ENCODE results near the gene RNF31. TPM values are rescaled to one million over a fixed set of nuclear protein-coding genes. Genes with fewer than 3 reads are reported as not detected.
"Not testable (repeated sequence)": the region's sequence is repeated elsewhere in the genome, so short reads cannot be mapped to it uniquely, and the experiment has no call there.

The RNF31 gene
- total RNA-seq, 2 donors from 2014 or later, result 75.5 to 82.9 TPM

DNA sequence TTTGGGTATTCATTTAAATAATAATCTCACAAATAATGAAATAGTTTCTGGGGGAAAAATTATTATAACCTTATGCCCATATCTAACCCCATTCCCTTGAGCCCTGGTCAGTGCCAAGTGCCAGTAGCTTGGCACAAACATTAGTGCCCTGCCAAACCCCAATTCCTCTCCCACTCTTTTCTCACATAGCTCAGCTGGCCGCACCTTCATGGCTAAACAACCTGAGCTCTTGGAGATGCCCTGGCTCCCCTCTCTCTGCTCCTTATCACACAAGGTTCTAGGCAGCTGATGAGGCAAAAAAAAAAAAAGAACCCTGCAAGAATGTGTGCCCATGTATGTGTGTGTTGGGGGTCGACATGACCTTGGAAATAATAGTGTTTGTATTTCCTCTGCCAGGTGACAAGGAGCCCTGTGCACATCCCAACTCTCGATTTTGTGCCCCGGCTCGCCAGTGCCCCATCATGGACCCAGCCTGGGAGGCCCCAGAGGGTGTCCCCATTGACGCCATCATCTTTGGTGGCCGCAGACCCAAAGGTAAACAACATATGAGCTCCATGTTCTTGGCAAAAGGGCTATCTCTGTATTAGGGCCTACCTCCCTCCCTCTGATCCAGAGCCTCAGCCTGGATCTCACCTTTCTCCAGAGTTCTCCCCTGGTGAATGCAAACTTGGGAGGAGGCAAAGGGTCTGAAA is 44.8 kb upstream of the RNF31 start:
- no peak overlapping the region for H3K4me3 Mint-ChIP-seq
- Histone ChIP-seq H3K9ac (ENCODE audit: extremely low read depth, low read length, poor library complexity, severe bottlenecking) (no peak overlapping the region), H3K27me3 (ENCODE audit: control insufficient read depth, insufficient read depth, low read length, poor library complexity, severe bottlenecking) (no peaks in the 10 kb centered on the region), H3K27ac (ENCODE audit: low read depth, low read length) (no peak overlapping the region), H3K9me3 (ENCODE audit: control insufficient read depth, low read length) (peaks cover 24% of the 10 kb centered on the region), H3K4me1 (ENCODE audit: control insufficient read depth, insufficient read depth, low read length) (no peaks in the 10 kb centered on the region), H3K36me3 (ENCODE audit: control insufficient read depth, insufficient read depth, low read length) (peaks cover 8% of the 10 kb centered on the region), H3K4me3 (ENCODE audit: low read length) (no peak overlapping the region)
- TF ChIP-seq, protein P1, sequence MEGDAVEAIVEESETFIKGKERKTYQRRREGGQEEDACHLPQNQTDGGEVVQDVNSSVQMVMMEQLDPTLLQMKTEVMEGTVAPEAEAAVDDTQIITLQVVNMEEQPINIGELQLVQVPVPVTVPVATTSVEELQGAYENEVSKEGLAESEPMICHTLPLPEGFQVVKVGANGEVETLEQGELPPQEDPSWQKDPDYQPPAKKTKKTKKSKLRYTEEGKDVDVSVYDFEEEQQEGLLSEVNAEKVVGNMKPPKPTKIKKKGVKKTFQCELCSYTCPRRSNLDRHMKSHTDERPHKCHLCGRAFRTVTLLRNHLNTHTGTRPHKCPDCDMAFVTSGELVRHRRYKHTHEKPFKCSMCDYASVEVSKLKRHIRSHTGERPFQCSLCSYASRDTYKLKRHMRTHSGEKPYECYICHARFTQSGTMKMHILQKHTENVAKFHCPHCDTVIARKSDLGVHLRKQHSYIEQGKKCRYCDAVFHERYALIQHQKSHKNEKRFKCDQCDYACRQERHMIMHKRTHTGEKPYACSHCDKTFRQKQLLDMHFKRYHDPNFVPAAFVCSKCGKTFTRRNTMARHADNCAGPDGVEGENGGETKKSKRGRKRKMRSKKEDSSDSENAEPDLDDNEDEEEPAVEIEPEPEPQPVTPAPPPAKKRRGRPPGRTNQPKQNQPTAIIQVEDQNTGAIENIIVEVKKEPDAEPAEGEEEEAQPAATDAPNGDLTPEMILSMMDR (conservative IDR thresholded peaks at IDR 0.05), result no peak
- H3K27ac Mint-ChIP-seq, result no peak overlapping the region
- H3K9me3 Mint-ChIP-seq, result peaks cover 30% of the 10 kb centered on the region
- H3K27me3 Mint-ChIP-seq (ENCODE audit: insufficient read depth), result no peaks in the 10 kb centered on the region
- peaks cover 48% of the 10 kb centered on the region for H3K36me3 Mint-ChIP-seq (ENCODE audit: low read depth)
- DNase-seq, result no peak
- H3K4me1 Mint-ChIP-seq, result no peaks in the 10 kb centered on the region
- 95 to 100% methylated on average over 1 to 7 of the region's 7 CpGs for WGBS, 2 experiments (ENCODE audit: insufficient coverage in 1 of 2, insufficient read length in 1 of 2)

DNA sequence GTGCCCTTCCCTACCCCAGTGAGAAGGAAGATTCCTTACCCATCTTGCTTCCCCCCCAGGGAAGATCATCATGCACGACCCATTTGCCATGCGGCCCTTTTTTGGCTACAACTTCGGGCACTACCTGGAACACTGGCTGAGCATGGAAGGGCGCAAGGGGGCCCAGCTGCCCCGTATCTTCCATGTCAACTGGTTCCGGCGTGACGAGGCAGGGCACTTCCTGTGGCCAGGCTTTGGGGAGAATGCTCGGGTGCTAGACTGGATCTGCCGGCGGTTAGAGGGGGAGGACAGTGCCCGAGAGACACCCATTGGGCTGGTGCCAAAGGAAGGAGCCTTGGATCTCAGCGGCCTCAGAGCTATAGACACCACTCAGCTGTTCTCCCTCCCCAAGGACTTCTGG is 43.8 kb upstream of the RNF31 start:
- H3K9ac ChIP-seq (ENCODE audit: extremely low read depth, low read length, poor library complexity, severe bottlenecking), result no peak overlapping the region
- 93 to 97% methylated on average over 11 to 13 of the region's 13 CpGs for WGBS, 2 experiments (ENCODE audit: insufficient coverage in 1 of 2, insufficient read length in 1 of 2)
- H3K27me3 ChIP-seq (ENCODE audit: control insufficient read depth, insufficient read depth, low read length, poor library complexity, severe bottlenecking), result no peaks in the 10 kb centered on the region
- DNase-seq, result no peak
- no peaks in the 10 kb centered on the region for H3K4me1 ChIP-seq (ENCODE audit: control insufficient read depth, insufficient read depth, low read length)
- Mint-ChIP-seq H3K4me1 (no peaks in the 10 kb centered on the region), H3K27me3 (ENCODE audit: insufficient read depth) (no peaks in the 10 kb centered on the region), H3K9me3 (peaks cover 30% of the 10 kb centered on the region), H3K36me3 (ENCODE audit: low read depth) (peaks cover 48% of the 10 kb centered on the region), H3K27ac (no peak overlapping the region), H3K4me3 (no peak overlapping the region)
- no peak overlapping the region for H3K4me3 ChIP-seq (ENCODE audit: low read length)
- peaks cover 24% of the 10 kb centered on the region for H3K9me3 ChIP-seq (ENCODE audit: control insufficient read depth, low read length)
- H3K36me3 ChIP-seq (ENCODE audit: control insufficient read depth, insufficient read depth, low read length), result peaks cover 8% of the 10 kb centered on the region
- H3K27ac ChIP-seq (ENCODE audit: low read depth, low read length), result no peak overlapping the region
- TF ChIP-seq, protein P1 (conservative IDR thresholded peaks at IDR 0.05), result no peak

DNA sequence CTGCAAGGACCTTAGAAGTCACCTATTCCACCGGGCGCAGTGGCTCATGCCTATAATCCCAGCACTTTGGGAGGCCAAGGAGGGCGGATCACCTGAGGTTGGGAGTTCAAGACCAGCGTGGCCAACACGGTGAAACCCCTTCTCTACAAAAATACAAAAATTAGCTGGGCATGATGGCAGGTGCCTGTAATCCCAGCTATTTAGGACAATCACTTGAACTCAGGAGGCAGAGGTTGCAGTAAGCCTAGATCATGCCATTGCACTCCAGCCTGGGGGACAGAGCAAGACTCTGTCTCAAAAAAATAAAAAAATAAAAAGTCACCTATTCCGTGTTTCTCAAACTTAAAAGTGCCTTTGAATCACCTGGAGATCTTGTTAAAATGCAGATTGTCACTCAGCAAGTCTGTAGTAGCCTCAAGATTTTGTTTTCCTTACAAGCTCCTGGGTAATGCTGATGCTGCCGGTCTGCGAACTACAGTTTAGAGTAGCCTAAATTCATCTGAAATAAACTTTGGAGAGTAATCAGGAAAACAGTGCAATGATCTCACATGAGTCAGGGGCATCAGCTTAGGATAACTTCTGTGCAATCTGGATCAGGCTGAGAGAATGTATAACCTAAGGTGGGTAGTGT is 41.6 kb upstream of the RNF31 start:
- 83 to 90% methylated on average over 8 of the region's 8 CpGs for WGBS, 2 experiments (ENCODE audit: insufficient coverage in 1 of 2, insufficient read length in 1 of 2)
- H3K27ac Mint-ChIP-seq; H3K27ac ChIP-seq (ENCODE audit: low read depth, low read length); H3K4me3 ChIP-seq (ENCODE audit: low read length); H3K9ac ChIP-seq (ENCODE audit: extremely low read depth, low read length, poor library complexity, severe bottlenecking); H3K27me3 ChIP-seq (ENCODE audit: control insufficient read depth, insufficient read depth, low read length, poor library complexity, severe bottlenecking); H3K4me3 Mint-ChIP-seq; DNase-seq; H3K4me1 Mint-ChIP-seq; H3K36me3 ChIP-seq (ENCODE audit: control insufficient read depth, insufficient read depth, low read length); H3K27me3 Mint-ChIP-seq (ENCODE audit: insufficient read depth); H3K4me1 ChIP-seq (ENCODE audit: control insufficient read depth, insufficient read depth, low read length): not testable (repeated sequence)
- peaks cover 24% of the 10 kb centered on the region for H3K9me3 ChIP-seq (ENCODE audit: control insufficient read depth, low read length)
- Mint-ChIP-seq H3K36me3 (ENCODE audit: low read depth) (peaks cover 37% of the 10 kb centered on the region), H3K9me3 (peaks cover 30% of the 10 kb centered on the region)
